GM19035 (cell line): Measurements from ENCODE around the gene CHRM1.
A peak's percentile ranks its signal among the peaks of the same experiment; 100 is the strongest.

Source experiments
- ATAC-seq: cut with Tn5 transposase; IDR thresholded peaks from one replicate; pipeline ENCODE4 v1.9.1; 2021; ENCODE audit not compliant: unreplicated experiment

CHRM1 gene

GRCh38 chr11:62905927-62906531 is 15.1 kb downstream of the CHRM1 start:
- peak; percentile 58 for ATAC-seq

GRCh38 chr11:62905296-62905695 is 15.9 kb downstream of the CHRM1 start:
- no peak for ATAC-seq

GRCh38 chr11:62902932-62903331 is 18.2 kb downstream of the CHRM1 start:
- no peak for ATAC-seq

GRCh38 chr11:62898027-62898426 is 23.1 kb downstream of the CHRM1 start:
- no peak for ATAC-seq

GRCh38 chr11:62897311-62897710 is 23.9 kb downstream of the CHRM1 start:
- ATAC-seq: no peak

- ATAC-seq: no peak
These were observed 25.1 kb downstream of the CHRM1 start for GRCh38 chr11:62896049-62896448.

- ATAC-seq: no peak
These were observed 25.7 kb downstream of the CHRM1 start for GRCh38 chr11:62895501-62895900.

- no peak for ATAC-seq
These were observed 28.9 kb downstream of the CHRM1 start for GRCh38 chr11:62892077-62892922.

GRCh38 chr11:62889484-62890437 is 31.4 kb downstream of the CHRM1 start:
- ATAC-seq: no peak

- no peak for ATAC-seq
These were observed 32.1 kb downstream of the CHRM1 start for GRCh38 chr11:62889126-62889483.

GRCh38 chr11:62888406-62888805 is 32.8 kb downstream of the CHRM1 start:
- no peak for ATAC-seq

- ATAC-seq: no peak
These were observed 35.9 kb downstream of the CHRM1 start for GRCh38 chr11:62885137-62885750.

- no peak for ATAC-seq
These were observed 37.5 kb downstream of the CHRM1 start for GRCh38 chr11:62883673-62884072.

GRCh38 chr11:62882788-62883501 is 38.2 kb downstream of the CHRM1 start:
- no peak for ATAC-seq

GRCh38 chr11:62882431-62882749 is 38.8 kb downstream of the CHRM1 start:
- ATAC-seq: no peak

- ATAC-seq: peak; percentile 40
These were observed 39.4 kb downstream of the CHRM1 start for GRCh38 chr11:62881579-62882430.

GRCh38 chr11:62880803-62881578 is 40.2 kb downstream of the CHRM1 start, which contains the start of gene SLC3A2:
SLC3A2 (plus strand) TSS chr11:62880896; CDS start chr11:62881024, 128 bp downstream.
- ATAC-seq: peak; percentile 78

- ATAC-seq: peak; percentile 7
These were observed 40.8 kb downstream of the CHRM1 start for GRCh38 chr11:62880231-62880802.
